Osteocyte (in vitro differentiated cells): ENCODE data around the gene SYNC. TPM values are rescaled to one million over a fixed set of nuclear protein-coding genes. Genes with fewer than 3 reads are reported as not detected.
"Not testable (repeated sequence)": the region's sequence is repeated elsewhere in the genome, so short reads cannot be mapped to it uniquely, and the experiment has no call there.

Source experiments
- DNase-seq: peaks from one replicate; pipeline ENCODE4 v3.0.0; 2021; ENCODE audit warnings: mixed read lengths; ENCODE audit not compliant: unreplicated experiment; ENCODE audit errors: extremely low spot score
- H3K27ac Mint-ChIP-seq: one replicate; pipeline ENCODE4 v1.8.0; 2021; ENCODE audit warnings: mild to moderate bottlenecking, mixed read lengths; ENCODE audit not compliant: unreplicated experiment
- H3K27me3 Mint-ChIP-seq: one replicate; pipeline ENCODE4 v1.8.0; 2021; ENCODE audit warnings: mixed read lengths; ENCODE audit not compliant: unreplicated experiment
- H3K36me3 Mint-ChIP-seq: one replicate; pipeline ENCODE4 v1.8.0; 2021; ENCODE audit warnings: mixed read lengths; ENCODE audit not compliant: unreplicated experiment
- H3K4me1 Mint-ChIP-seq: one replicate; pipeline ENCODE4 v1.8.0; 2021; ENCODE audit warnings: mixed read lengths; ENCODE audit not compliant: unreplicated experiment
- H3K4me3 Mint-ChIP-seq: one replicate; pipeline ENCODE4 v1.8.0; 2021; ENCODE audit warnings: mild to moderate bottlenecking, moderate library complexity, mixed read lengths; ENCODE audit not compliant: unreplicated experiment
- H3K9me3 Mint-ChIP-seq: one replicate; pipeline ENCODE4 v1.8.0; 2021; ENCODE audit warnings: mixed read lengths; ENCODE audit not compliant: unreplicated experiment
- total RNA-seq: library from RNA; stranded (reverse); gene quantifications from 2 replicates; pipeline ENCODE4 v1.2.1, GENCODE V29; 2021
- TF ChIP-seq, protein P1 (sequence below): fragments of 200-600 bp; sonication (generic); IDR thresholded peaks from 2 replicates; pipeline ENCODE4 v1.5.0; 2021; ENCODE audit warnings: antibody characterized with exemption, mild to moderate bottlenecking, moderate library complexity

Gene SYNC
- total RNA-seq, 1 donor from 2014 or later, result 24.6 TPM

DNA sequence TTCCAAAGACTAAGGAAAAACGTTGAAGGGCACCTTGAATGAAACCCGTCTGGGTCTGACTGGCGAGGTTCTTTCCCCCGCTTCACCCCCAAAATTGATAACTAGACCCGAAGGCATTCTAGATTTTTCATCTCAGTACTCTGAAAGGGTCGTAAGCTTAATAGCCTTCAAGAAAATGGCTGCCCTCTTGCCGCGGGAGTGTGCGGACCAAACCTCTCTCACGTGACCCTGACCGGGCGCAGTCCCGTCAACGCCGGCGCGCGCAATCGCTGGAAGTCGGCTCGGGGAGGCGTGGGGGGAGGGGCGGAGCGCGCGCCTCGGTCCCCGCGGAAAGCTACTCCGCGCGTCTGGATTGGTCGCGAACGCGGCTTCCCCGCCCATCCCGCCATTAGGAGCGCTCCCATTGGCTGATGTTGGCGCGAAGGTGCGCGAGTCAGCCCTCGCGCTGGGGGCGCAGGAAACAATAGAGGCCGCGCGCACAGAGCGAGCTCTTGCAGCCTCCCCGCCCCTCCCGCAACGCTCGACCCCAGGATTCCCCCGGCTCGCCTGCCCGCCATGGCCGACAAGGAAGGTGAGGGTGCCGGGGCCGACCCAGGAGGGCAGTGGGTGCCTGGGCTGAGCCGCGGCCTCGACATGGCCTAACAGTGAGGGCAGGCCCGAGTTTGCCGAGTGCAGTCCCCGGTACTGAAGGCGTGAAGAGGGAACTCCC lies 51.7 kb downstream of the SYNC start, which contains the start of gene RBBP4:
Gene RBBP4 (plus strand): TSS at position 457 of the 709 bp plus-strand sequence. CDS start 99 bp downstream, at position 556.
- TF ChIP-seq, protein P1, sequence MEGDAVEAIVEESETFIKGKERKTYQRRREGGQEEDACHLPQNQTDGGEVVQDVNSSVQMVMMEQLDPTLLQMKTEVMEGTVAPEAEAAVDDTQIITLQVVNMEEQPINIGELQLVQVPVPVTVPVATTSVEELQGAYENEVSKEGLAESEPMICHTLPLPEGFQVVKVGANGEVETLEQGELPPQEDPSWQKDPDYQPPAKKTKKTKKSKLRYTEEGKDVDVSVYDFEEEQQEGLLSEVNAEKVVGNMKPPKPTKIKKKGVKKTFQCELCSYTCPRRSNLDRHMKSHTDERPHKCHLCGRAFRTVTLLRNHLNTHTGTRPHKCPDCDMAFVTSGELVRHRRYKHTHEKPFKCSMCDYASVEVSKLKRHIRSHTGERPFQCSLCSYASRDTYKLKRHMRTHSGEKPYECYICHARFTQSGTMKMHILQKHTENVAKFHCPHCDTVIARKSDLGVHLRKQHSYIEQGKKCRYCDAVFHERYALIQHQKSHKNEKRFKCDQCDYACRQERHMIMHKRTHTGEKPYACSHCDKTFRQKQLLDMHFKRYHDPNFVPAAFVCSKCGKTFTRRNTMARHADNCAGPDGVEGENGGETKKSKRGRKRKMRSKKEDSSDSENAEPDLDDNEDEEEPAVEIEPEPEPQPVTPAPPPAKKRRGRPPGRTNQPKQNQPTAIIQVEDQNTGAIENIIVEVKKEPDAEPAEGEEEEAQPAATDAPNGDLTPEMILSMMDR, result no peak
- peaks cover 18% of the 10 kb centered on the region for H3K36me3 Mint-ChIP-seq
- H3K4me1 Mint-ChIP-seq, result peaks cover 45% of the 10 kb centered on the region
- H3K9me3 Mint-ChIP-seq, result no peaks in the 10 kb centered on the region
- H3K4me3 Mint-ChIP-seq, result peak within 1 kb of the TSS; percentile 91
- DNase-seq, result peak; percentile 100
- H3K27ac Mint-ChIP-seq, result peak within 1 kb of the TSS; percentile 100
- H3K27me3 Mint-ChIP-seq, result no peaks in the 10 kb centered on the region

DNA sequence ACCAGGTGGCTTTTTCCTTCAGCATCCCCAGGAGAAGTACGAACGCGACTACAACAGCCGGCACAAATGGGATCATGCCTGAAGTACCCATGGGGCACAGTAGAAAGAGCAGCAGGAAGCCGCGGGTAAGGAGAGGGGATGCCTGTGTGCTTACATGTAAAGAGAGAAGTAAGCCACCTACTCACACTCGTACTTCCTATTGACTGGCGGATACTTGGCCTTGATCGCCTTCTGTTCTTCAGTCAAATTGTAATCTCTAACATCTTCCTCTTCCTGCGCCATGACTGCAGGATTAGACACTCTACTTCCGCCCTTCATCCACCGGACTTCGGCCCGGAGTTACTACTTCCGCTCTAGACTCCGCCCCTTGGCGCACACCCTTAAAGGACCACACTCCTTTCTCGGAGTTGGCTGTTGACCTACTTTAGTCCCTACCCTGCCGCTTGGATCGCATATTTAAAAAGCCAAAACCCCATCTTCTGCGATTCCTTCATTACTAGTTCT lies 52.3 kb downstream of the SYNC start, which contains the start of gene ZBTB8OS:
Gene ZBTB8OS (minus strand): TSS at position 303 of the 504 bp plus-strand sequence. CDS start 21 bp downstream, at position 282.
- no peaks in the 10 kb centered on the region for H3K27me3 Mint-ChIP-seq
- TF ChIP-seq, protein P1, result no peak
- H3K27ac Mint-ChIP-seq, result peak within 1 kb of the TSS; percentile 100

DNA sequence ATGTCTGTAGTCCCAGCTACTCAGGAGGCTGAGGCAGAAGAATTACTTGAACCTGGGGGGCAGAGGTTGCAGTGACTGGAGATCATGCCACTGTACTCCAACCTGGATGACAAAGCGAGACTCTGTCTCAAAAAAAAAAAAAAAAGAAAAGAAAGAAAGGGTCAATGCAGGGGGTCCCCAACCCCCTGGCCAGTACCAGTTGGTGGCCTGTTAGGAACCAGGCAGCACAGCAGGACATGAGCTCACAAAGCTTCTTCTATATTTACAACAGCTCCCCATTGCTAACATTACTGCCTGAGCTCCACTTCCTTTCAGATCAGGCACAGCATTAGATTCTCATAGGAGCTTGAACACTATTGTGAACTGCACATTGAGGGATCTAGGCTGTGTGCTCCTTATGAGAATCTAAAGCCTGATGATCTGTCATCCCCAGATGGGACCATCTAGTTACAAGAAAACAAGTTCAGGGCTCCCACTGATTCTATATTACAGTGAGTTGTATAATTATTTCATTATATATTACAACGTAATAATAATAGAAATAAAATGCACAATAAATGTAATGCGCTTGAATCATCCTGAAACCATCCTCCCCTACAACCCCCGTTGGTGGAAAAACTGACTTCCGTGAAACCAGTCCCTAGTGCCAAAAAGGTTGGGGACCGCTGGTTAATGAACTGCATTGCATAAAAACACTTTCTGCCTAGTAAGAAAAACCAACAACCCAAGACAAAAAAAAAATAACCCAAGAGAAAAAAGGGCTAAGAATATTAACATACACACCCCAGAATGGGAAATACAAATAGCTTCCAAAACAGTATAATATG lies 55.0 kb downstream of the SYNC start:
- TF ChIP-seq, protein P1, result no peak
- no peak for DNase-seq

More for the DNA sequence above, 52.3 kb downstream of the SYNC start, which contains the start of gene ZBTB8OS:
- peak; percentile 93 for DNase-seq
- Mint-ChIP-seq H3K4me3 (peak within 1 kb of the TSS; percentile 91), H3K9me3 (no peaks in the 10 kb centered on the region), H3K4me1 (peaks cover 39% of the 10 kb centered on the region), H3K36me3 (peaks cover 13% of the 10 kb centered on the region)

DNA sequence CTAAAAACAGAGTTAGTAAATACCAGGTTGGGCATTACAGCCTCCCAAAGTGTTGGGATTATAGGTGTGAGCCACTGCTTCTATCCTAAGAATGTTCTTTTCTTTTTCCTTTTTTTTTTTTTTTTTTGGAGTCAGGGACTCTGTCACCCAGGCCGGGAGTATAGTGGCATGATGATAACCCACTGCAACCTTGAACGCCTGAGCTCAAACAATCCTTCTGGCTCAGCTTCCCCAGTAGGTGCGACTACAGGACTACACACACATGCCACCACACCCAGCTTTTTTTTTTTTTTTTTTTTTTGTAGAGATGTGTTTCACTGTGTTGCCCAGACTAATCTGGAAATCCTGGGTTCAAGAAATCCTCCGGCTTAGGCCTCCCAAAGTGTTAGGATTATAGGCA lies 58.1 kb downstream of the SYNC start:
- Mint-ChIP-seq H3K9me3 (no peaks in the 10 kb centered on the region), H3K36me3 (no peaks in the 10 kb centered on the region), H3K4me3 (no peak overlapping the region), H3K27ac (no peak overlapping the region), H3K27me3 (no peaks in the 10 kb centered on the region), H3K4me1 (peaks cover 12% of the 10 kb centered on the region)
- DNase-seq, result no peak
- TF ChIP-seq, protein P1, result no peak

More for the DNA sequence above, 55.0 kb downstream of the SYNC start:
- Mint-ChIP-seq H3K27ac (peak overlapping the region; percentile 3), H3K9me3 (no peaks in the 10 kb centered on the region), H3K27me3 (no peaks in the 10 kb centered on the region), H3K4me1 (peaks cover 27% of the 10 kb centered on the region), H3K4me3 (peak overlapping the region; percentile 3), H3K36me3 (peaks cover 6% of the 10 kb centered on the region)

DNA sequence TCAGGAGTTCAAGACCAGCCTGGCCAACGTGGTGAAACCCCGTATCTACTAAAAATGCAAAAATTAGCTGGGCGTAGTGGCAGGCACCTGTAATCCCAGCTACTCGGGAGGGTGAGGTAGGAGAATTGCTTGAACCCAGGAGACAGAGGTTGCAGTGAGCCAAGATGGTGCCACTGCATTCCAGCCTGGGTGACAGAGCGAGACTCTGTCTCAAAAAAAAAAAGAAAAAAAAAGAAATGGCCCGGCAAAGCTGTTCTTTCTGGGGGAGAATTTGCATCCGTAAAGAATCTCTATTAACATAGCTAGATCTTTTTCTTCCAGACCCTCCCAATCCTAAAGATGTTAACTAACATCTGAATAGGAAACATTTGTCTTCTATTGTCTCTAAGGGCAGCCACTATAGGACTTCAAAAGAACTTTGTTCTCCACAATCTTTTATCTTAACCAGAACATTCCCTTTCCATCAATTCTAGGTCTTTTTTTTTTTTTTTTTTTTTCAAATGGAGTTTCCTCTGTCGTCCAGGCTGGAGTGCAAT lies 60.2 kb downstream of the SYNC start:
- not testable (repeated sequence) for H3K36me3 Mint-ChIP-seq, H3K4me1 Mint-ChIP-seq, H3K27ac Mint-ChIP-seq, H3K4me3 Mint-ChIP-seq, DNase-seq, H3K27me3 Mint-ChIP-seq, H3K9me3 Mint-ChIP-seq
